Right lobe of liver (tissue), 4 donors: ENCODE results near the gene ZMAT5.

Experiments used
- POLR2A ChIP-seq: fragments of 450-650 bp; IDR thresholded peaks from one replicate; pipeline ENCODE4 v1.6.1; 2017; ENCODE audit warnings: antibody characterized with exemption, mild to moderate bottlenecking
- TF ChIP-seq, protein P1 (sequence below), 4 donors: fragments of 200-600 bp in 3 of 4; fragments of 450-650 bp in 1 of 4; IDR thresholded peaks; one replicate each; pipeline versions ENCODE4 v1.5.1 to v1.8.0; 2016 to 2022; ENCODE audit warnings: antibody characterized with exemption in 4 of 4, mild to moderate bottlenecking in 2 of 4
- donor health status: DM: no; HTN: no; CAD: no.
- donor health status: DM: no; HTN: no; CAD: no.
- donor health status: DM: no; HTN: yes; CAD: no.

- TF ChIP-seq, protein P1, sequence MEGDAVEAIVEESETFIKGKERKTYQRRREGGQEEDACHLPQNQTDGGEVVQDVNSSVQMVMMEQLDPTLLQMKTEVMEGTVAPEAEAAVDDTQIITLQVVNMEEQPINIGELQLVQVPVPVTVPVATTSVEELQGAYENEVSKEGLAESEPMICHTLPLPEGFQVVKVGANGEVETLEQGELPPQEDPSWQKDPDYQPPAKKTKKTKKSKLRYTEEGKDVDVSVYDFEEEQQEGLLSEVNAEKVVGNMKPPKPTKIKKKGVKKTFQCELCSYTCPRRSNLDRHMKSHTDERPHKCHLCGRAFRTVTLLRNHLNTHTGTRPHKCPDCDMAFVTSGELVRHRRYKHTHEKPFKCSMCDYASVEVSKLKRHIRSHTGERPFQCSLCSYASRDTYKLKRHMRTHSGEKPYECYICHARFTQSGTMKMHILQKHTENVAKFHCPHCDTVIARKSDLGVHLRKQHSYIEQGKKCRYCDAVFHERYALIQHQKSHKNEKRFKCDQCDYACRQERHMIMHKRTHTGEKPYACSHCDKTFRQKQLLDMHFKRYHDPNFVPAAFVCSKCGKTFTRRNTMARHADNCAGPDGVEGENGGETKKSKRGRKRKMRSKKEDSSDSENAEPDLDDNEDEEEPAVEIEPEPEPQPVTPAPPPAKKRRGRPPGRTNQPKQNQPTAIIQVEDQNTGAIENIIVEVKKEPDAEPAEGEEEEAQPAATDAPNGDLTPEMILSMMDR (IDR thresholded peaks at IDR 0.05) = no peak
- no peak for TF ChIP-seq POLR2A
Measured at GRCh38 chr22:29726106-29726505, 40.7 kb downstream of the ZMAT5 start.
